Calu3 (cell line): ENCODE data around the gene ENG. TPM values are rescaled to one million over a fixed set of nuclear protein-coding genes. Genes with fewer than 3 reads are reported as not detected.

Experiments
- BruUV-seq: library from RNA; stranded (reverse); fragments of 400-500 nt; replicated peaks from 2 replicates; lab custom pipeline; 2021; lab: Mats Ljungman, UMichigan
- CTCF ChIA-PET: fragments of 300-600 bp; sonication (Branson Sonifier 250); formaldehyde crosslinking; loops from one replicate; lab custom pipeline; 2022; ENCODE audit warnings: antibody characterized with exemption; lab: Charles Lee
- DNase-seq: peaks from one replicate; pipeline ENCODE4 v3.0.0; 2022
- H3K27ac Mint-ChIP-seq: one replicate; pipeline ENCODE4 v1.8.0; 2022; ENCODE audit warnings: mixed read lengths; ENCODE audit not compliant: unreplicated experiment
- H3K27me3 Mint-ChIP-seq: one replicate; pipeline ENCODE4 v1.8.0; 2022; ENCODE audit warnings: mixed read lengths; ENCODE audit not compliant: unreplicated experiment
- H3K36me3 Mint-ChIP-seq: one replicate; pipeline ENCODE4 v1.8.0; 2022; ENCODE audit warnings: mild to moderate bottlenecking, moderate library complexity, mixed read lengths; ENCODE audit not compliant: insufficient read depth, unreplicated experiment
- H3K4me1 Mint-ChIP-seq: one replicate; pipeline ENCODE4 v1.8.0; 2022; ENCODE audit warnings: mild to moderate bottlenecking, low read depth, mixed read lengths; ENCODE audit not compliant: unreplicated experiment
- H3K4me3 Mint-ChIP-seq: one replicate; pipeline ENCODE4 v1.8.0; 2022; ENCODE audit warnings: mild to moderate bottlenecking, low read depth, moderate library complexity, mixed read lengths; ENCODE audit not compliant: unreplicated experiment
- H3K9me3 Mint-ChIP-seq: one replicate; pipeline ENCODE4 v1.8.0; 2022; ENCODE audit warnings: low read depth, mixed read lengths; ENCODE audit not compliant: unreplicated experiment
- CTCF ChIP-seq: fragments of 200-600 bp; IDR thresholded peaks from one replicate; pipeline ENCODE4 v1.8.0; 2022; ENCODE audit warnings: antibody characterized with exemption; ENCODE audit not compliant: unreplicated experiment
- intact Hi-C: fragments of 100-400 bp; cut with micrococcal nuclease; formaldehyde crosslinking; loops from one replicate; pipeline ENCODE4 v1.10.0; 2022; ENCODE audit not compliant: unreplicated experiment
- total RNA-seq: library from RNA; stranded (reverse); gene quantifications from 2 replicates; pipeline ENCODE4 v1.2.3, GENCODE V29; 2022

The ENG gene
- total RNA-seq, 1 experiment from 2014 or later, result not detected

DNA sequence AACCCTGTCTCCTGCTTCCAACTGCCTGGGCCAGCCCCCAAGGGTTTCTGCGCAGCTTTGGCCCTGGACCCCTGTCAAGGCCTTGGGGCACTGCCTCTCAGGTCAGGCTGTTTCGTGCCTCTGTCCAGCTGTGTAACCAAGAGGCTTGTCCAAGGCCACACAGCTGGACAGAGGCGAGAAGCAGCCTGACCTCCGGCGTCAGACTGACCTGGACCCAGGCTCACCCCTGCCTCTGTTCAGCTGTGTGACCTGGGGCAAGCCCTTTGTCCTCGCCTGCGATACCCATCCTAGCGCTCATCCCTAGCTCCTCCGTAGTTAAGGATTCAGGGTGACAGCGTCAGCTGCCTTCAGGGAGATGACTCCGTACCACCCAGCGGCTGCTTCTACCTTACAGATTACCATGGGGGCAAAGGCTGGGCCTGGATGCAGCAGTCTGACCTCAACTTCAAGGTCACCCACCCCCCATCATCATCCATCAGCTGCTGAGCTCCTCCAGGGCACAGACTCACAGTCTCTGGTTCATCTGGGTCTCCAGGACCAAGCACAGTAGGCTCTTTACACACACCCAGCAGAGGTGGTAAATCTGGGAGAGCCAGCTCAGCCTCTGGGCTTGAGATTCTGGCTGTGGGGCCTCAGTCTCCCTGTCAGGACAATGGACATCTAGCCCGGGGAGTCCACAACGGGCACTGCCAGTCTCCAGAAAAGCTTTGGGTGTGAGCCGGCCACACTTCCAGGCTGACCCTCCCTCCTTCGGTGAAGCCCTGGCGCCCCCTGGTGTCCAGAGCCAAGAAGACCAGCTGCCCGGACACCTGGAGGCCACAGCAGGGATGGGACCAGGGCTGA is 15.1 kb upstream of the ENG start:
- intact Hi-C loops, result loop anchor here (5.0 kb wide), 1 partner anchor 132 kb away; the partner anchor contains the start of gene TOR2A
- Mint-ChIP-seq H3K4me3 (no peak overlapping the region), H3K27me3 (no peaks in the 10 kb centered on the region), H3K36me3 (no peaks in the 10 kb centered on the region), H3K27ac (no peak overlapping the region), H3K9me3 (no peaks in the 10 kb centered on the region), H3K4me1 (no peaks in the 10 kb centered on the region)
- CTCF ChIA-PET, result interaction anchor here (0.7 to 2.4 kb wide), 10 partner anchors 45 to 922 kb away, joined by 3 to 21 read pairs (median 4); partner anchors contain the start of genes FPGS and TOR2A
- TF ChIP-seq CTCF, result peak; percentile 74
- no TSS peak for BruUV-seq
- peak; percentile 89 for DNase-seq

GRCh38 chr9:127868278-127868902 is 13.9 kb upstream of the ENG start:
- Mint-ChIP-seq H3K4me3 (no peak overlapping the region), H3K4me1 (no peaks in the 10 kb centered on the region), H3K36me3 (no peaks in the 10 kb centered on the region), H3K27me3 (no peaks in the 10 kb centered on the region), H3K27ac (no peak overlapping the region), H3K9me3 (no peaks in the 10 kb centered on the region)
- CTCF ChIA-PET, result interaction anchor here (2.4 kb wide), 1 partner anchor 133 kb away, joined by 21 read pairs; the partner anchor contains the start of gene TOR2A
- TF ChIP-seq CTCF, result no peak
- no peak for DNase-seq
- no TSS peak for BruUV-seq
- intact Hi-C loops, result no loop called here

DNA sequence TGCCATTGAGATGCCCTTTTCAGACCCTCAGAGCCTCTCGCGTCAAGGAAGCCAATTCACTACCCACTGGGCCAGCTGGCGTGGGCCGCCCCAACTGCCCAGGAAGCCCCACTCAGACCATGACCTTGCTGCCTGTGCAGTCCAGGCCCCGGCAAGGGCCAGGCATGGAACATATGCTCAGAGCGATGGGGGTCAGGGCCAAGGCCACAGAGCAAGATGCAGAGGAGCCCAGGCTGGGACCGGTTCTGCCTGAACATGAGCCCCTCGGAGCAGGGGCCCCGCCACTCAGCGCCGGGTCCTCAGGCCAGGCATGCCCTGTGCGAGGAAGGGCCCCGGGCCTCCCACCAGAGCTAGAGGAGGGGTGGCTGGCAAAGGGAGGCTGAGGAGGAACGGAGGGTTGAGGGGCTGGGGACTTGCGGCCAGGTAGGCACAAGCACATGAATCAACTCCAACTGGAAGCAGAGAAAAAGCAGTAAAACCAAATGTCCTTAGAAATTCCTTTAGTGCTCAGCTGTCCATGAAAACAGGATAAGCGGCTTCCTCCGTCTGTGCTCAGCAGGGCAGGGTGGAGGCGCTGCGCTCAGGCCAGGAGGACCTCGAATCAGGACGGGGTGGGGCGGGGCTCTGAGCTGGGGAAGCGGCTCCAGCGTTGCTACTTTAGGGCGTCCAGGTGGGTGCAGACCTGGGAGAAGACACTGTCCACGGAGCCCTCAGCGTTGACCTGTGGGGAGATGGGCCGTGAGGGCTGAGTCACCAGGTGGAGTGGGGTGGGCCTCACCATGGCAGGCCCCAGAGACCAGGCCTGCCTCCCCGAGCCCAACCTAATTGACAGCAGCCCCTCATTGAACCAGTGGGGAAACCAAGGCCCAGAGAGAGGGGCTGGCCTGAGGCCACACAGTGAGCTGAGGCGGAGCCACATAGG is 13.2 kb upstream of the ENG start:
- no peaks in the 10 kb centered on the region for H3K9me3 Mint-ChIP-seq
- no peak overlapping the region for H3K4me3 Mint-ChIP-seq
- CTCF ChIA-PET, result no interaction called here
- no peaks in the 10 kb centered on the region for H3K36me3 Mint-ChIP-seq
- no peak overlapping the region for H3K27ac Mint-ChIP-seq
- no TSS peak for BruUV-seq
- no peaks in the 10 kb centered on the region for H3K27me3 Mint-ChIP-seq
- no peak for DNase-seq
- H3K4me1 Mint-ChIP-seq, result no peaks in the 10 kb centered on the region
- intact Hi-C loops, result no loop called here
- TF ChIP-seq CTCF, result no peak

GRCh38 chr9:127866535-127866934 is 12.1 kb upstream of the ENG start:
- no TSS peak for BruUV-seq
- H3K9me3 Mint-ChIP-seq, result no peaks in the 10 kb centered on the region
- no peaks in the 10 kb centered on the region for H3K27me3 Mint-ChIP-seq
- no peak overlapping the region for H3K27ac Mint-ChIP-seq
- no peaks in the 10 kb centered on the region for H3K4me1 Mint-ChIP-seq
- no peak for DNase-seq
- H3K4me3 Mint-ChIP-seq, result no peak overlapping the region
- intact Hi-C loops, result no loop called here
- H3K36me3 Mint-ChIP-seq, result no peaks in the 10 kb centered on the region
- TF ChIP-seq CTCF, result no peak
- CTCF ChIA-PET, result no interaction called here
